Fibroblast of lung (primary cell): ENCODE results near the gene ABCA13. TPM values are rescaled to one million over a fixed set of nuclear protein-coding genes. Genes with fewer than 3 reads are reported as not detected.
A peak's percentile ranks its signal among the peaks of the same experiment; 100 is the strongest.

Source experiments
- DNase-seq, 2 donors: peaks; one replicate each; pipeline versions ENCODE4 v3.0.0 to v3.0.0-alpha.2; 2010; ENCODE audit warnings: low read depth in 2 of 2
- H2AFZ ChIP-seq: 2 replicates; pipeline ENCODE4 v1.5.1; 2012; ENCODE audit warnings: low read length, control low read depth, inconsistent platforms
- H3K27ac ChIP-seq: 2 replicates; pipeline ENCODE4 v1.5.1; 2011; ENCODE audit warnings: low read length, control low read depth; ENCODE audit not compliant: insufficient read depth
- H3K27me3 ChIP-seq: 2 replicates; pipeline ENCODE4 v1.5.1; 2011; ENCODE audit warnings: mild to moderate bottlenecking, low read length; ENCODE audit not compliant: control insufficient read depth, insufficient read depth
- H3K36me3 ChIP-seq: 2 replicates; pipeline ENCODE4 v1.5.1; 2011; ENCODE audit warnings: low read length; ENCODE audit not compliant: control insufficient read depth, insufficient read depth
- H3K4me1 ChIP-seq: 2 replicates; pipeline ENCODE4 v1.5.1; 2011; ENCODE audit warnings: low read length; ENCODE audit not compliant: control insufficient read depth, insufficient read depth; ENCODE audit errors: extremely low read depth
- H3K4me2 ChIP-seq: 2 replicates; pipeline ENCODE4 v1.5.1; 2011; ENCODE audit warnings: low read length, control low read depth; ENCODE audit not compliant: insufficient read depth; ENCODE audit errors: extremely low read depth
- H3K4me3 ChIP-seq, 4 experiments: fragments of 200-600 bp in 1 of 4; sonication (generic) in 1 of 4; replicated peaks in 1 of 4; 2 replicates each; pipeline ENCODE4 v1.5.1; 2011 to 2016; ENCODE audit warnings: low read length in 4 of 4, low read depth in 3 of 4, mild to moderate bottlenecking in 3 of 4, control low read depth in 2 of 4, inconsistent platforms in 1 of 4, mixed read lengths in 1 of 4; ENCODE audit not compliant: insufficient read depth in 1 of 4; ENCODE audit errors: control extremely low read depth in 1 of 4
- H3K79me2 ChIP-seq: 2 replicates; pipeline ENCODE4 v1.5.1; 2012; ENCODE audit warnings: mild to moderate bottlenecking, low read length, inconsistent platforms; ENCODE audit not compliant: control insufficient read depth, insufficient read depth
- H3K9ac ChIP-seq: 2 replicates; pipeline ENCODE4 v1.5.1; 2011; ENCODE audit warnings: mild to moderate bottlenecking, low read length, control low read depth; ENCODE audit not compliant: insufficient read depth
- H3K9me3 ChIP-seq: 2 replicates; pipeline ENCODE4 v1.5.1; 2012; ENCODE audit warnings: low read depth, low read length; ENCODE audit not compliant: control insufficient read depth, insufficient read depth
- H4K20me1 ChIP-seq: 2 replicates; pipeline ENCODE4 v1.5.1; 2011; ENCODE audit warnings: low read length; ENCODE audit not compliant: control insufficient read depth, insufficient read depth; ENCODE audit errors: extremely low read depth
- CTCF ChIP-seq, 2 donors: IDR thresholded peaks in 1 of 2; conservative IDR thresholded peaks in 1 of 2; 1 replicate in 1 of 2; 2 replicates in 1 of 2; pipeline ENCODE4 v1.5.1; 2011 to 2012; ENCODE audit warnings: low read length in 2 of 2, control low read depth in 1 of 2, inconsistent platforms in 1 of 2, low read depth in 1 of 2, mild to moderate bottlenecking in 1 of 2
- EZH2 ChIP-seq: IDR thresholded peaks from 2 replicates; pipeline ENCODE4 v1.5.1; 2012; ENCODE audit warnings: low read length, control low read depth, mild to moderate bottlenecking; ENCODE audit errors: missing control alignments
- polyA plus RNA-seq, 2 donors: library from polyadenylated mRNA; depleted of rRNA in 1 of 2; stranded (reverse) in 1 of 2; unstranded in 1 of 2; fragments of >200 nt; gene quantifications; 2 replicates each; pipeline ENCODE4 v1.2.1, GENCODE V29; 2011 to 2012; ENCODE audit warnings: missing spikeins in 1 of 2
- total RNA-seq: library from RNA; depleted of rRNA; stranded (reverse); fragments of >200 nt; gene quantifications from 2 replicates; pipeline ENCODE4 v1.2.1, GENCODE V29; 2014

Gene ABCA13
- total and polyA plus RNA-seq, 2 donors (not counting 1 experiment from before 2014, with no cell fraction given) = 0.08 to 10.9 TPM

DNA sequence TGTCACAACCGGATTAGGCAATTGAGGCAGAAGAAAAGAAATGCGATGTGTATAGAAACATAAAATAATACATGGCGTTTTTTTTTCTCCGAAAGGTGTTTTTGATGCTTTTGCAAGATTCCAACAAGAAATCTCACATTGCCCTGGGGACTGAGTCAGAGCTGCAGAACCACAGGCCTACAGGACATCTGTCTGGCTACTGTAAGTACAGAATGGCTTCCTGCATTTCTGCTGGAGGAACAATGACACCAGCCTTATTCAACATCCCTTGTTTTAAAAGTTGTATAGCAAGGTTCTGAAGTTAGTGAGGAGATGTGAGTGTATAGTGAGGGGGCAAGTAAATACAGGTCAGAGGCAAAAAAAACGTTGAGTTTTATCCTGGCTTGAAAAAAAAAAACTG lies 256.4 kb downstream of the ABCA13 start:
- DNase-seq = peak in 1 of 2 donors; percentile 18
- Histone ChIP-seq H3K9ac (no peak overlapping the region), H3K9me3 (no peaks in the 10 kb centered on the region)

DNA sequence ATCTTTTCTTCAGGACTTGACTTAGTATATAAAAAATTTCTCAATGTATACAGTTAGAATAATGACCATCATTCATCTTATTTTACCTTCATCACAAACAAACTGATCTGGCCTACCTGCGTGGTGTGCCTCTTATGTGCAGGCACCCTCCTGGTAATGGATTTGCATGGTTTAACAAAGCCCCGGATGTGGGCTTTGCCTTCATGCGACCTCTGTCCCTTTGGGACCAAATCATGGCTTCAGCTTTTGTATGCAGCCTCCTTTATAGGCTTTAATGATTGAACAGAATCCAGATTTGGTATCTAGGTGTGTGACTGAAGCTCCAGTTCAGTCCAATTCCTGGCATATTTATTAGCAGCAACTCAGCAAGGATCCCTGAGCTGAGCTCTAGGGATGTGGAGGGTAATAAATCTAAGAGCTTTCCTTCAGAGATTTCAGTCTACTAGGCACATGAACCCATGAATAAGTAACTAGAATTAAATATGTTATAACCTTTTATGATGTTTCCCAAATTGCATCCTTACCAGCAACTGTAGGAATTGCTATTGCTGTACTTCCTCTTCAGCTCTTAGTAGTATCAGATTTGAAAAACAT lies 256.9 kb downstream of the ABCA13 start:
- H3K27me3 ChIP-seq = no peaks in the 10 kb centered on the region
- DNase-seq = no peak
- H2AFZ ChIP-seq = no peak overlapping the region
- no peaks in the 10 kb centered on the region for H3K9me3 ChIP-seq
- no peak overlapping the region for H3K9ac ChIP-seq
- TF ChIP-seq EZH2 = no peak
- TF ChIP-seq CTCF (conservative IDR thresholded peaks at IDR 0.05 in 1 of 2, IDR thresholded peaks at IDR 0.05 in 1 of 2; ENCODE audit: low read depth in 1 of 2, low read length in 2 of 2) = no peak
- no peak overlapping the region for H3K4me2 ChIP-seq
- no peaks in the 10 kb centered on the region for H3K79me2 ChIP-seq
- H3K4me1 ChIP-seq = no peaks in the 10 kb centered on the region
- H3K27ac ChIP-seq = no peak overlapping the region
- no peaks in the 10 kb centered on the region for H3K36me3 ChIP-seq
- H4K20me1 ChIP-seq = no peaks in the 10 kb centered on the region
- H3K4me3 ChIP-seq = no peak overlapping the region

More for the DNA sequence above, 256.4 kb downstream of the ABCA13 start:
- Histone ChIP-seq H3K27me3 (no peaks in the 10 kb centered on the region), H3K4me3 (no peak overlapping the region), H2AFZ (no peak overlapping the region), H3K36me3 (no peaks in the 10 kb centered on the region), H4K20me1 (no peaks in the 10 kb centered on the region), H3K27ac (no peak overlapping the region), H3K79me2 (no peaks in the 10 kb centered on the region), H3K4me1 (no peaks in the 10 kb centered on the region), H3K4me2 (no peak overlapping the region)
- TF ChIP-seq EZH2 = no peak
- TF ChIP-seq CTCF (conservative IDR thresholded peaks at IDR 0.05 in 1 of 2, IDR thresholded peaks at IDR 0.05 in 1 of 2; ENCODE audit: low read depth in 1 of 2, low read length in 2 of 2) = no peak

DNA sequence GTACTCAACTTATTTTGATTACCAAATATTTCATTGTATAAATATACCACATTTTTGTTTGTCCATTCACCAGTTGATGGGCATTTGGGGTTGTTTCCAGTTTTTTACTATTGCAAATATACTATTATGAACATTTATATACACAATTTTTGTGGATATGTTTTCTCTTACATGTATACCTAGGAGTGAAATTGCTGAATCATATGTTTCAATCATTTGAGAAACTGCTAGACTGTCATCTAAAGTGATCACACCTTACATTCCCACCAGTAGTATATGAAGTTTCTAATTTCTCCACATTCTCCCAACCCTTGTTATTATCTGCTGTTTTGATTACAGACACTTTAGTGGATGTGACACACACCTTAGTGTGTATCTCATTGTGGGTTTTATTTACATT lies 257.9 kb downstream of the ABCA13 start:
- TF ChIP-seq CTCF (conservative IDR thresholded peaks at IDR 0.05 in 1 of 2, IDR thresholded peaks at IDR 0.05 in 1 of 2; ENCODE audit: low read depth in 1 of 2, low read length in 2 of 2) (no peak), EZH2 (no peak)
- Histone ChIP-seq H3K27me3 (no peaks in the 10 kb centered on the region), H3K79me2 (no peaks in the 10 kb centered on the region), H3K9me3 (no peaks in the 10 kb centered on the region), H2AFZ (no peak overlapping the region), H3K4me3 (no peak overlapping the region), H4K20me1 (no peaks in the 10 kb centered on the region), H3K27ac (no peak overlapping the region), H3K36me3 (no peaks in the 10 kb centered on the region), H3K4me2 (no peak overlapping the region), H3K9ac (no peak overlapping the region), H3K4me1 (no peaks in the 10 kb centered on the region)
- DNase-seq = no peak
